K562 (cell line): ENCODE results near the gene DIP2A. TPM values are rescaled to one million over a fixed set of nuclear protein-coding genes. Genes with fewer than 3 reads are reported as not detected.

Experiments used
- ARID3A ChIP-seq: IDR thresholded peaks from 2 replicates; pipeline ENCODE4 v1.6.1; 2012; ENCODE audit warnings: low read depth, low read length, improper control_type of control experiment, borderline replicate concordance
- ATF1 ChIP-seq, 2 experiments: fragments of 450-650 bp in 1 of 2; IDR thresholded peaks; 2 replicates each; pipeline ENCODE4 v1.6.1; 2016; ENCODE audit warnings: missing compliant biosample characterization in 1 of 2, missing genetic modification characterization in 1 of 2
- BRD4 ChIP-seq: fragments of 200-600 bp; sonication (generic); IDR thresholded peaks from 2 replicates; pipeline ENCODE4 v1.6.1; 2017; ENCODE audit warnings: inconsistent platforms
- CBX2 ChIP-seq: fragments of 200-600 bp; sonication (generic); IDR thresholded peaks from one replicate; pipeline ENCODE4 v1.6.1; 2012; ENCODE audit warnings: mild to moderate bottlenecking, low read length, inconsistent platforms; ENCODE audit not compliant: insufficient read depth, poor library complexity, severe bottlenecking
- CHD1 ChIP-seq: fragments of 200-600 bp; sonication (generic); IDR thresholded peaks from one replicate; pipeline ENCODE4 v1.6.1; 2012; ENCODE audit warnings: mild to moderate bottlenecking, moderate library complexity, low read length, inconsistent platforms
- CREB5 ChIP-seq: fragments of 250-450 bp; sonication (Bioruptor Pico); IDR thresholded peaks from 2 replicates; pipeline ENCODE4 v1.5.0; 2020; ENCODE audit warnings: mild to moderate bottlenecking
- DEAF1 ChIP-seq: fragments of 450-650 bp; formaldehyde crosslinking; IDR thresholded peaks from 2 replicates; pipeline ENCODE4 v1.4.0; 2020; ENCODE audit warnings: mild to moderate bottlenecking, moderate library complexity
- ELF2 ChIP-seq: fragments of 250-450 bp; sonication (Bioruptor Pico); IDR thresholded peaks from 2 replicates; pipeline ENCODE4 v1.5.0; 2021; ENCODE audit warnings: mild to moderate bottlenecking
- HNRNPL ChIP-seq: fragments of 200-400 bp; formaldehyde crosslinking; IDR thresholded peaks from 2 replicates; pipeline ENCODE4 v1.6.1; 2017; ENCODE audit warnings: low read depth, mild to moderate bottlenecking, low read length
- HNRNPLL ChIP-seq: fragments of 200-400 bp; formaldehyde crosslinking; IDR thresholded peaks from 2 replicates; pipeline ENCODE4 v1.6.1; 2017; ENCODE audit warnings: low read length, low read depth, mild to moderate bottlenecking; ENCODE audit not compliant: poor library complexity, severe bottlenecking
- MTA1 ChIP-seq: fragments of 450-650 bp; IDR thresholded peaks from 2 replicates; pipeline ENCODE4 v1.6.1; 2017; ENCODE audit warnings: borderline replicate concordance
- NCOA2 ChIP-seq, 2 experiments: fragments of 450-650 bp; IDR thresholded peaks; 2 replicates each; pipeline ENCODE4 v1.6.1; 2018; ENCODE audit warnings: mild to moderate bottlenecking in 2 of 2, moderate library complexity in 1 of 2; ENCODE audit not compliant: partially characterized antibody in 2 of 2
- POLR2B ChIP-seq: fragments of 450-650 bp; IDR thresholded peaks from 2 replicates; pipeline ENCODE4 v1.6.1; 2018; ENCODE audit warnings: low read depth; ENCODE audit not compliant: partially characterized antibody
- POLR3A ChIP-seq: IDR thresholded peaks from 2 replicates; pipeline ENCODE4 v1.6.1; 2011; ENCODE audit warnings: borderline replicate concordance, mild to moderate bottlenecking, moderate library complexity; ENCODE audit not compliant: insufficient read length, insufficient read depth; ENCODE audit errors: extremely low read depth
- PRMT5 ChIP-seq: sonication (generic); formaldehyde crosslinking; IDR thresholded peaks from 2 replicates; pipeline ENCODE4 v1.5.0; 2020; ENCODE audit warnings: missing genetic modification reagents
- RUNX1 ChIP-seq: sonication (generic); IDR thresholded peaks from 2 replicates; pipeline ENCODE4 v1.6.1; 2016; ENCODE audit warnings: antibody characterized with exemption, low read depth
- SLC30A9 ChIP-seq: fragments of 250-450 bp; sonication (Bioruptor Pico); IDR thresholded peaks from 2 replicates; pipeline ENCODE4 v1.8.0; 2022; ENCODE audit warnings: mild to moderate bottlenecking, moderate library complexity
- SNIP1 ChIP-seq: fragments of 450-650 bp; IDR thresholded peaks from 2 replicates; pipeline ENCODE4 v1.7.1; 2017; ENCODE audit warnings: low read depth, mild to moderate bottlenecking
- SRSF3 ChIP-seq: fragments of 200-400 bp; formaldehyde crosslinking; IDR thresholded peaks from 2 replicates; pipeline ENCODE4 v1.6.1; 2016; ENCODE audit warnings: mild to moderate bottlenecking, low read length, moderate library complexity; ENCODE audit not compliant: insufficient read depth
- TEAD2 ChIP-seq: fragments of 450-650 bp; IDR thresholded peaks from 2 replicates; pipeline ENCODE4 v1.6.1; 2016; ENCODE audit warnings: missing genetic modification characterization, control low read depth, missing compliant biosample characterization
- TEAD4 ChIP-seq, 2 experiments: sonication (generic) in 1 of 2; formaldehyde crosslinking in 1 of 2; IDR thresholded peaks; 2 replicates each; pipeline versions ENCODE4 v1.6.1 to v1.8.0; 2012 to 2022; ENCODE audit warnings: borderline replicate concordance in 1 of 2, inconsistent platforms in 1 of 2, low read length in 1 of 2, mild to moderate bottlenecking in 1 of 2, missing genetic modification reagents in 1 of 2
- YY1 ChIP-seq, 3 experiments: IDR thresholded peaks; 2 replicates each; pipeline ENCODE4 v1.6.1; 2011; ENCODE audit warnings: low read length in 2 of 3, mild to moderate bottlenecking in 2 of 3, moderate library complexity in 2 of 3, borderline replicate concordance in 1 of 3, control low read depth in 1 of 3, low read depth in 1 of 3; ENCODE audit not compliant: insufficient read depth in 3 of 3, insufficient replicate concordance in 2 of 3, control insufficient read depth in 1 of 3, insufficient read length in 1 of 3; ENCODE audit errors: extremely low read depth in 1 of 3
- ZBTB1 ChIP-seq: sonication (generic); formaldehyde crosslinking; IDR thresholded peaks from 2 replicates; pipeline ENCODE4 v1.8.1; 2023; ENCODE audit warnings: missing genetic modification reagents, low read depth, mild to moderate bottlenecking, borderline replicate concordance
- ZNF134 ChIP-seq: fragments of 250-450 bp; sonication (Bioruptor Pico); conservative IDR thresholded peaks from 2 replicates; pipeline ENCODE4 v1.4.0; 2020
- ZNF212 ChIP-seq: fragments of 450-650 bp; formaldehyde crosslinking; IDR thresholded peaks from 2 replicates; pipeline ENCODE4 v1.4.0; 2020; ENCODE audit warnings: mild to moderate bottlenecking
- polyA plus RNA-seq, 8 experiments: library from polyadenylated mRNA; depleted of rRNA in 4 of 8; stranded (reverse) in 5 of 8; unstranded in 3 of 8; fragments of >200 nt; fragmentation: Nextera tagmentation in 2 of 8; fragmentation: Illumina TruSeq in 1 of 8; extraction: Ambion mirVana in 2 of 8; extraction: Trizol in 1 of 8; gene quantifications; 2 replicates each; pipeline versions ENCODE4 v1.2.1 to v1.2.3, GENCODE V29; 2011 to 2014; ENCODE audit warnings: inconsistent platforms in 1 of 8, missing spikeins in 1 of 8
- total RNA-seq, 7 experiments: library from RNA; depleted of rRNA in 6 of 7; stranded (reverse); fragments of >200 nt in 6 of 7; fragmentation: Illumina TruSeq in 2 of 7; extraction: Trizol in 2 of 7; gene quantifications; 2 replicates each; pipeline versions ENCODE4 v1.2.1 to v1.2.3, GENCODE V29; 2011 to 2021; ENCODE audit warnings: low replicate concordance in 1 of 7

The DIP2A gene
- total and polyA plus RNA-seq, 9 of the 15 experiments (the other 6 are each of a cell fraction or from before 2014, with no cell fraction given): 4.3 to 34.5 (median 20.3) TPM

- no peak for TF ChIP-seq RUNX1
- TF ChIP-seq YY1 (IDR thresholded peaks at IDR 0.05; ENCODE audit: borderline replicate concordance in 1 of 3, control insufficient read depth in 1 of 3, extremely low read depth in 1 of 3, insufficient read depth in 3 of 3, insufficient read length in 1 of 3, insufficient replicate concordance in 2 of 3, low read depth in 1 of 3, low read length in 2 of 3): peak in 2 of 3 experiments; percentile 55 to 61
- no peak for TF ChIP-seq SNIP1
- no peak for TF ChIP-seq DEAF1
- TF ChIP-seq HNRNPL: no peak
- no peak for TF ChIP-seq ARID3A
- no peak for TF ChIP-seq CREB5 (CRISPR knock-in tag)
- TF ChIP-seq PRMT5 (CRISPR knock-in tag): 0 out of 2 replicates have a peak, but pooled peaks have one; percentile 62
- TF ChIP-seq CBX2: no peak
- no peak for TF ChIP-seq NCOA2 (IDR thresholded peaks at IDR 0.05; ENCODE audit: partially characterized antibody in 2 of 2)
- TF ChIP-seq SRSF3: no peak
- TF ChIP-seq ELF2 (CRISPR knock-in tag): peak; percentile 50; the same call in 1 of the 2 replicates
- no peak for TF ChIP-seq ATF1 (CRISPR knock-in tag; IDR thresholded peaks at IDR 0.05)
- TF ChIP-seq ATF1 (tag; IDR thresholded peaks at IDR 0.05): no peak
- TF ChIP-seq SLC30A9 (CRISPR knock-in tag): no peak
- TF ChIP-seq ZNF212 (CRISPR knock-in tag): no peak
- TF ChIP-seq CHD1: peak; percentile 64
- TF ChIP-seq TEAD4 (IDR thresholded peaks at IDR 0.05; ENCODE audit: low read length): no peak
- no peak for TF ChIP-seq TEAD4 (CRISPR knock-in tag; IDR thresholded peaks at IDR 0.05; ENCODE audit: borderline replicate concordance)
- TF ChIP-seq MTA1: no peak
- no peak for TF ChIP-seq TEAD2 (tag)
- no peak for TF ChIP-seq POLR2B
- no peak for TF ChIP-seq ZNF134
- no peak for TF ChIP-seq ZBTB1 (CRISPR knock-in tag)
- no peak for TF ChIP-seq POLR3A
- TF ChIP-seq HNRNPLL: no peak
- no peak for TF ChIP-seq BRD4
Observed at GRCh38 chr21:46459024-46459355, 299 bp downstream of the DIP2A start (continued).
